Astrocyte of the spinal cord (primary cell): Measurements from ENCODE around the gene TOLLIP.
"Not testable (repeated sequence)": the region's sequence is repeated elsewhere in the genome, so short reads cannot be mapped to it uniquely, and the experiment has no call there.

Experiments used
- DNase-seq: peaks from one replicate; pipeline ENCODE4 v3.0.0; 2011; ENCODE audit warnings: low read depth, low spot score
- H3K4me3 ChIP-seq: 2 replicates; pipeline ENCODE4 v1.5.1; 2011; ENCODE audit warnings: low read depth, mild to moderate bottlenecking, low read length, moderate library complexity
- in situ Hi-C: cut with HindIII; loops from 2 replicates; pipeline ENCODE4 v1.10.0; 2017; ENCODE audit warnings: low sequenced_read_pairs
- TF ChIP-seq, protein P1 (sequence below): IDR thresholded peaks from 2 replicates; pipeline ENCODE4 v1.5.1; 2012; ENCODE audit warnings: low read depth, mild to moderate bottlenecking, low read length, inconsistent platforms

The TOLLIP gene

DNA sequence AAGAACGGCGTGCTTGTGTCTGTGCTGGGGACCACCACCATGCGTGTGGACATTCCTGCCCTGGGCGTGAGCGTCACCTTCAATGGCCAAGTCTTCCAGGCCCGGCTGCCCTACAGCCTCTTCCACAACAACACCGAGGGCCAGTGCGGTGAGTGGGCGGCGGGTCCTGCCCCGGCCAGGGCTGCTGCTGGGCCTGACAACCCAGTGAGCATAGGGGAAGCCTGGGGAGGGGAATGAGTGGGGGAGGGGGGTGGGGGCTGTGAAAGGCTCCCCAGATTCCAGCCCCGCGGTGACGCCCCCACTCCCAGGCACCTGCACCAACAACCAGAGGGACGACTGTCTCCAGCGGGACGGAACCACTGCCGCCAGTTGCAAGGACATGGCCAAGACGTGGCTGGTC lies 54.7 kb downstream of the TOLLIP start:
- DNase-seq = no peak
- no peak overlapping the region for H3K4me3 ChIP-seq
- TF ChIP-seq, protein P1, sequence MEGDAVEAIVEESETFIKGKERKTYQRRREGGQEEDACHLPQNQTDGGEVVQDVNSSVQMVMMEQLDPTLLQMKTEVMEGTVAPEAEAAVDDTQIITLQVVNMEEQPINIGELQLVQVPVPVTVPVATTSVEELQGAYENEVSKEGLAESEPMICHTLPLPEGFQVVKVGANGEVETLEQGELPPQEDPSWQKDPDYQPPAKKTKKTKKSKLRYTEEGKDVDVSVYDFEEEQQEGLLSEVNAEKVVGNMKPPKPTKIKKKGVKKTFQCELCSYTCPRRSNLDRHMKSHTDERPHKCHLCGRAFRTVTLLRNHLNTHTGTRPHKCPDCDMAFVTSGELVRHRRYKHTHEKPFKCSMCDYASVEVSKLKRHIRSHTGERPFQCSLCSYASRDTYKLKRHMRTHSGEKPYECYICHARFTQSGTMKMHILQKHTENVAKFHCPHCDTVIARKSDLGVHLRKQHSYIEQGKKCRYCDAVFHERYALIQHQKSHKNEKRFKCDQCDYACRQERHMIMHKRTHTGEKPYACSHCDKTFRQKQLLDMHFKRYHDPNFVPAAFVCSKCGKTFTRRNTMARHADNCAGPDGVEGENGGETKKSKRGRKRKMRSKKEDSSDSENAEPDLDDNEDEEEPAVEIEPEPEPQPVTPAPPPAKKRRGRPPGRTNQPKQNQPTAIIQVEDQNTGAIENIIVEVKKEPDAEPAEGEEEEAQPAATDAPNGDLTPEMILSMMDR = no peak
- in situ Hi-C loops = no loop called here

DNA sequence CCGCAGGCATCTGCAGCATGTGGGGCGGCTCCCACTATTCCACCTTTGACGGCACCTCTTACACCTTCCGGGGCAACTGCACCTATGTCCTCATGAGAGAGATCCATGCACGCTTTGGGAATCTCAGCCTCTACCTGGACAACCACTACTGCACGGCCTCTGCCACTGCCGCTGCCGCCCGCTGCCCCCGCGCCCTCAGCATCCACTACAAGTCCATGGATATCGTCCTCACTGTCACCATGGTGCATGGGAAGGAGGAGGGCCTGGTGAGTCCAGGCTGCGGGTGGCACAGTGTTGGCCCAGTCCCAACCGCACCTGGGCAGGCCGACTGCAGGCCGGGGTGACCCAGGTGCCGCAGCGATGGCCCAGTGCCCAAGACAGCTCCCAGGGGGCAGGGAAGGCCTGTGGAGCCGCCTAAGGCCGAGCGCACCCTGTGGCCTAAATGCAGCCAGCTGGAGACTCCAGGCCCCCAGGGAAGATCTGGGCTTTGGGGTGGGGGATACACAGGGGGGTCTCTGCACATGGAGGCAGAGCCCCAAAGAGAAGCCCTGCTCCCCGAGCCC lies 55.3 kb downstream of the TOLLIP start:
- DNase-seq = no peak
- no peak overlapping the region for H3K4me3 ChIP-seq
- in situ Hi-C loops = no loop called here
- TF ChIP-seq, protein P1 = no peak

DNA sequence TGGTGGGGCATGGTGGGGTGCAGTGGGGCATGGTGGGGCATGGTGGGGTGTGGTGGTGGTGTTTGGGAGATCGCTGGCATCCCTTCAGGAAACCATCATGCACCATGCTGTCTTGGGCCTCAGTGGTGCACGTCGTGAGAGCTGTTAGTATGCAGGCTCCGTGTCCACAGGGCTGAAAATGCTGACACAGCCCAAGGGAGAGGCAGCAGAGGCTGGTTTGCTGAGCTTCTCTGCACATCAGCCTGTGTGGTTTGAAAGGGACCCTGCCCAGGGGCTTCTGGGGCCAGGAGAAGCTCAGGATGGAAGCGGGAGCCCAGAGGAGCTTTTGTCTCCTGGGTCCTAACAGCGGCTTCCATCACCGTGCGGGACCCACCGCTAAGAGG lies 56.3 kb downstream of the TOLLIP start:
- in situ Hi-C loops = no loop called here
- no peak overlapping the region for H3K4me3 ChIP-seq
- TF ChIP-seq, protein P1 = no peak
- DNase-seq = no peak

DNA sequence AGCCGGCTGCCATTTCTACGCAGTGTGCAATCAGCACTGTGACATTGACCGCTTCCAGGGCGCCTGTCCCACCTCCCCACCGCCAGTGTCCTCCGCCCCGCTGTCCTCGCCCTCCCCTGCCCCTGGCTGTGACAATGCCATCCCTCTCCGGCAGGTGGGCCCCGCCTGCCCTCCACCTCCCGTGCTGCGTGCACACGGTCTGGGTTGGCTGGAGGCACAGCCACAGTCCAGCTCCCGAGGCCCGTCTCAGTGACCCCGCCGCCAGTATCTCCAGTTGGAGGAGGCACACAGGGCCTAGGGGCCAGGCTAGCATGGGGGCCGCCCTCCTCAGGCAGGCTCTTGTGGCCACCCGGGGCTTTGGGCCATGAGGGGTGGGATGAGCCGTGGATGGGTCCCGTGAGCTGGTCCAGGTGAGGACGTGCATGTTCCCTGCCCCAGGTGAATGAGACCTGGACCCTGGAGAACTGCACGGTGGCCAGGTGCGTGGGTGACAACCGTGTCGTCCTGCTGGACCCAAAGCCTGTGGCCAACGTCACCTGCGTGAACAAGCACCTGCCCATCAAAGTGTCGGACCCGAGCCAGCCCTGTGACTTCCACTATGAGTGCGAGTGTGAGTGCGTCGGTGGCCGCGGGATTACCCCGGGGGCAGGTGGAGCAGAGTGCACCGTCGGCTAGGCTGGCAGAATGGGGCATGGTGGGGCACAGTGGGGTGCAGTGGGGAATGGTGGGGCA lies 56.9 kb downstream of the TOLLIP start:
- DNase-seq = no peak
- H3K4me3 ChIP-seq = no peak overlapping the region
- in situ Hi-C loops = no loop called here
- TF ChIP-seq, protein P1 = no peak

DNA sequence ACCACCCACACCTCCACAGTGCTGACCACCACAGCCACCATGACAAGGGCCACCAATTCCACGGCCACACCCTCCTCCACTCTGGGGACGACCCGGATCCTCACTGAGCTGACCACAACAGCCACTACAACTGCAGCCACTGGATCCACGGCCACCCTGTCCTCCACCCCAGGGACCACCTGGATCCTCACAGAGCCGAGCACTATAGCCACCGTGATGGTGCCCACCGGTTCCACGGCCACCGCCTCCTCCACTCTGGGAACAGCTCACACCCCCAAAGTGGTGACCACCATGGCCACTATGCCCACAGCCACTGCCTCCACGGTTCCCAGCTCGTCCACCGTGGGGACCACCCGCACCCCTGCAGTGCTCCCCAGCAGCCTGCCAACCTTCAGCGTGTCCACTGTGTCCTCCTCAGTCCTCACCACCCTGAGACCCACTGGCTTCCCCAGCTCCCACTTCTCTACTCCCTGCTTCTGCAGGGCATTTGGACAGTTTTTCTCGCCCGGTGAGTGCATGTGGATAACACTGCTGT lies 58.1 kb downstream of the TOLLIP start:
- TF ChIP-seq, protein P1 = no peak
- in situ Hi-C loops = no loop called here
- no peak for DNase-seq
- H3K4me3 ChIP-seq = no peak overlapping the region

GRCh38 chr11:1250411-1250810 lies 59.0 kb downstream of the TOLLIP start:
- DNase-seq, in situ Hi-C loops, H3K4me3 ChIP-seq: not testable (repeated sequence)

- DNase-seq, H3K4me3 ChIP-seq, in situ Hi-C loops: not testable (repeated sequence)
These were observed 60.5 kb downstream of the TOLLIP start for GRCh38 chr11:1248951-1249350.

DNA sequence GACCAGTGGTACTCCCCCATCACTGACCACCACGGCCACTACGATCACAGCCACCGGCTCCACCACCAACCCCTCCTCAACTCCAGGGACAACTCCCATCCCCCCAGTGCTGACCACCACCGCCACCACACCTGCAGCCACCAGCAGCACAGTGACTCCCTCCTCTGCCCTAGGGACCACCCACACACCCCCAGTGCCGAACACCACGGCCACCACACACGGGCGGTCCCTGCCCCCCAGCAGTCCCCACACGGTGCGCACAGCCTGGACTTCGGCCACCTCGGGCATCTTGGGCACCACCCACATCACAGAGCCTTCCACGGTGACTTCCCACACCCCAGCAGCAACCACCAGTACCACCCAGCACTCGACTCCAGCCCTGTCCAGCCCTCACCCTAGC lies 62.4 kb downstream of the TOLLIP start:
- in situ Hi-C loops, H3K4me3 ChIP-seq, DNase-seq: not testable (repeated sequence)

DNA sequence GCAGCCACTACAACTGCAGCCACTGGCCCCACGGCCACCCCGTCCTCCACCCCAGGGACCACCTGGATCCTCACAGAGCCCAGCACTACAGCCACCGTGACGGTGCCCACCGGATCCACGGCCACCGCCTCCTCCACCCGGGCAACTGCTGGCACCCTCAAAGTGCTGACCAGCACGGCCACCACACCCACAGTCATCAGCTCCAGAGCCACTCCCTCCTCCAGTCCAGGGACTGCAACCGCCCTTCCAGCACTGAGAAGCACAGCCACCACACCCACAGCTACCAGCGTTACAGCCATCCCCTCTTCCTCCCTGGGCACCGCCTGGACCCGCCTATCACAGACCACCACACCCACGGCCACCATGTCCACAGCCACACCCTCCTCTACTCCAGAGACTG lies 63.1 kb downstream of the TOLLIP start:
- DNase-seq, in situ Hi-C loops, H3K4me3 ChIP-seq: not testable (repeated sequence)

DNA sequence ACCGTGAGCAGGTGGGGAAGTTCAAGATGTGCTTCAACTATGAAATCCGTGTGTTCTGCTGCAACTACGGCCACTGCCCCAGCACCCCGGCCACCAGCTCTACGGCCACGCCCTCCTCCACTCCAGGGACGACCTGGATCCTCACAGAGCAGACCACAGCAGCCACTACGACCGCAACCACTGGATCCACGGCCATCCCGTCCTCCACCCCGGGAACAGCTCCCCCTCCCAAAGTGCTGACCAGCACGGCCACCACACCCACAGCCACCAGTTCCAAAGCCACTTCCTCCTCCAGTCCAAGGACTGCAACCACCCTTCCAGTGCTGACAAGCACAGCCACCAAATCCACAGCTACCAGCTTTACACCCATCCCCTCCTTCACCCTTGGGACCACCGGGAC lies 63.7 kb downstream of the TOLLIP start:
- H3K4me3 ChIP-seq, in situ Hi-C loops, DNase-seq: not testable (repeated sequence)

DNA sequence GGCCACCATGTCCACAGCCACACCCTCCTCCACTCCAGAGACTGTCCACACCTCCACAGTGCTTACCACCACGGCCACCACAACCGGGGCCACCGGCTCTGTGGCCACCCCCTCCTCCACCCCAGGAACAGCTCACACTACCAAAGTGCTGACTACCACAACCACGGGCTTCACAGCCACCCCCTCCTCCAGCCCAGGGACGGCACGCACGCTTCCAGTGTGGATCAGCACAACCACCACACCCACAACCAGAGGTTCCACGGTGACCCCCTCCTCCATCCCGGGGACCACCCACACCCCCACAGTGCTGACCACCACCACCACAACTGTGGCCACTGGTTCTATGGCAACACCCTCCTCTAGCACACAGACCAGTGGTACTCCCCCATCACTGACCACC lies 64.9 kb downstream of the TOLLIP start:
- DNase-seq, in situ Hi-C loops: not testable (repeated sequence)

GRCh38 chr11:1243521-1243920 lies 65.9 kb downstream of the TOLLIP start:
- in situ Hi-C loops, DNase-seq: not testable (repeated sequence)

More for the DNA sequence above, 64.9 kb downstream of the TOLLIP start:
- H3K4me3 ChIP-seq = not testable (repeated sequence)

More at GRCh38 chr11:1243521-1243920, 65.9 kb downstream of the TOLLIP start:
- H3K4me3 ChIP-seq = not testable (repeated sequence)
